Retinal pigment epithelial cell (primary cell): ENCODE data around the gene PRTFDC1.

Experiments
- DNase-seq: peaks from one replicate; pipeline ENCODE4 v3.0.0-alpha.2; 2010; ENCODE audit warnings: low read depth
- H3K4me3 ChIP-seq: 2 replicates; pipeline ENCODE4 v1.5.1; 2011; ENCODE audit warnings: mild to moderate bottlenecking, low read length, control low read depth, moderate library complexity
- CTCF ChIP-seq: conservative IDR thresholded peaks from 2 replicates; pipeline ENCODE4 v1.5.1; 2011; ENCODE audit warnings: low read depth, low read length, control low read depth, inconsistent platforms

PRTFDC1 gene

DNA sequence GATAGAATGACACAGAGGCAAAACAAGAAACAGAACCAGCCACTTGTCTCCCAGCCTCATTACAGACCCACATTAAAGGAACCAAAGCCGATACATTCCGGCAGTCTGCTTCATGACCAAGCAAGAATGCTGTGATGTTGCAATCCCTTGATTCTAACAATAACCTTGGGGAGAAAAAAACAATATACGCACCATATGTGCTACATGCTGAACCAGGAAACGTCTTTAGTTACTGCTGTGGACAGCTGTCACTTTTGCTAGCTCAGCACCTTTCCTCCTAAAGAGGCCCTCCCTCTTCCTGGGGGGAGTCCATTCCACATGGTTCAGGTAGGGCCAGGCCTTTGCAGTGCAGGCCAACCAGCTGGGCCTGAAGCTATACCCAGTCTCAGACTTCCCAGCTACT lies 79.1 kb downstream of the PRTFDC1 start:
- TF ChIP-seq CTCF = no peak
- DNase-seq = peak; percentile 87
- H3K4me3 ChIP-seq = no peak overlapping the region

GRCh38 chr10:24872790-24873182 lies 79.6 kb downstream of the PRTFDC1 start:
- no peak for TF ChIP-seq CTCF
- H3K4me3 ChIP-seq = no peak overlapping the region
- DNase-seq = no peak

DNA sequence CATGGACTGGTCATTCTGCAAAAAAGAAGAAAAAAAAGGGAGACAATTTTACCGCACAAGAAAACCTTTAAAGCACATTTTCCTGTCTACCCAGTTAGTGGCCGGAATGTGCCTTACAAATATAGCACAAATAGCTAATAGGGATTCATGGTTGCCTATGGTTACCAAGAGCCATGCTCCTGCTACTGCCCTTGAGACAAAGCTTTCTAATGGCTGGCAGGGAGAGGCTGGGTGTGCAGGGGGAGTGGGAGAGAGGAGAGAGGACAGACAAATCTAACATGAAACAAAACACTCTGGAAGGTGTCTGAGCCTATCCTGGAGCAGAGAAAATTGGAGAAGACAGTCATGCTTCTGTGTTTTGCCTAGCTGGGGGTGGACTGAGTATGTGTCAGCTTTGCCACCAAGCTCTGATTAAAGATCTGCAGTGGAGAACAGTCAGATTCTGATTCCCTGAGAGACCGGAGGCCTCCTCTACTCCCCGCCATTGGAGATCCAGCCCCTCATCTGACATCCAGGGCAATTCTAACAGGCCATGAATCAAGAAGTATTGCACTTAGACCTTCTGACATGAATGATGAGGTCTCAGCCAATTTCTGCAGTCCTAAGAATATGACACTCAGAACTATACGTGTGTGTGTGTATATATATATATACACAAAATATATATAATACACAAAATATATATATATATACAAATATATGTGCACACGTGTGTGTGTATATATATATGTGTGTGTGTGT lies 80.2 kb downstream of the PRTFDC1 start:
- H3K4me3 ChIP-seq = peak overlapping the region; percentile 26
- DNase-seq = no peak
- peak; percentile 11 for TF ChIP-seq CTCF

DNA sequence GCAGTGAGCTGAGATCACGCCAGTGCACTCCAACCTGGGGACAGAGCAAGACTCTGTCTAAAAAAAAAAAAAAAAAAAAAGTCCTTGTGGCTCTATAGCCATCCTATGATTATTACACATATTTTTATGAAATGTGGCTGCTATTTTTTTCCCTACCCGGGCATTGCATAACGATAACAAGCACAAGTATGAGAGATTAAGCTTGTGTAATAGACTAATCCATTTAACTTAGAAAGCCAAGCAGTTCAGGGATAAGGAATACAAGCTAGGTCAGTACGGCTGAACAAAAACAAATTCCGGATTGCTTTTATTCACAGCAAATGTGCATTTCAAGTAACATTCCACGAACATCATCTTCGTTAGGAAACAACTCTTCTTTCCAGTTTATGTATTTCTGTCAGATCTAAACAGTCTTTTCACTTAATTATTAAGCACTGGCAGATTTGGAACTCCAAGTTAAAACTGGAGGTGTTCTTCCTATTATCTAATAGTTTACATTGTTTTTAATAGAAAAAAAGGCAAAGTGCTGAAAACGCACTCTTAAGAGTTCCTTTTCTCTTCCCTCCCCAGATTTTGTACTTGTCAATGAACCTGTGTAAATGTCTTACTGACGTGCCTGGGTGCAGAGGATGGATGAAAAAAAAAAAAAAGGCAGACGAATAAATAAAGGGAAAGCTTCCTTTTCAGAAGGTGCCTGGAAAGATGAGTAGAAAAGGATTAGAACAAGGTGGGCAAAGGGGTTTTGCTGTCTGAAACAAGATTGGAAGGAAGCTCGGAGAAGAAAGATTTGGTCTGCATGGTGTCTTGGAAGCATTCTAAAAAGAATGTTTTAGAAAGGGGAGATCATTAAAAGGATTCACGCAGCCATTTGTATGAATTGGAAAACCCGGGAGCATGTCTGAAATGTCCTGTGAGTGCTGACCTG lies 81.1 kb downstream of the PRTFDC1 start:
- TF ChIP-seq CTCF = no peak
- H3K4me3 ChIP-seq = peak overlapping the region; percentile 26
- peak; percentile 90 for DNase-seq

DNA sequence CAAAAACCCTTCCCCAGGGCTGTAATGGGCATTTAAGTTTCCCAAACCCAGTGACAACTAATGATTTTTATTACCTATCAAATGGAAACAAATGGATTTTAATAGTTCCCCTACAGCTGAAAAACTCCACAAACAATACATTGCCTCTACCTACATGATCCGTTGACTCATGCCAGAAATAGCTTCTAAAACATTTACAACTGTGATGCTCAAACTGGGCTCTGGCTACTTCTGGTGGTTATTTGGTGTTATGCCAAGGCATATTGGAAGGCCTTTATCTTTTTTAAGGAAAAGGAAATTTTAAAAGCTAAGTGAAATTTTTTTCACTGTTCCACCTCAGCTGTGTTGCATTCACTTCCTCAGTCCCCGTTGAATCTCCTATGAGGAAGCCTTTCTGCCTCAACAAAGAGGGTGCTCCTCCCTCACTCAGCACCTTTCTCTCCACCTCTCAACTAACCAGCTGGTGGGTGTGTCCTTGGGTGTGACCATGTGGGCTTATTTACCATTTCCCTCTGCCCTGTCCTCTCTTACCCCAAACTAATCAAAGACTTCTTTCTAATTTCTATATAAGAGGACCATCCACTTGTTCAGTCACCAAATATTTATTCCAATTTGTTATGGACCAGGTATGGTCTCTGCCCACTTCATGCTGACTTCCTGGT lies 82.9 kb downstream of the PRTFDC1 start:
- H3K4me3 ChIP-seq = no peak overlapping the region
- DNase-seq = no peak
- no peak for TF ChIP-seq CTCF

DNA sequence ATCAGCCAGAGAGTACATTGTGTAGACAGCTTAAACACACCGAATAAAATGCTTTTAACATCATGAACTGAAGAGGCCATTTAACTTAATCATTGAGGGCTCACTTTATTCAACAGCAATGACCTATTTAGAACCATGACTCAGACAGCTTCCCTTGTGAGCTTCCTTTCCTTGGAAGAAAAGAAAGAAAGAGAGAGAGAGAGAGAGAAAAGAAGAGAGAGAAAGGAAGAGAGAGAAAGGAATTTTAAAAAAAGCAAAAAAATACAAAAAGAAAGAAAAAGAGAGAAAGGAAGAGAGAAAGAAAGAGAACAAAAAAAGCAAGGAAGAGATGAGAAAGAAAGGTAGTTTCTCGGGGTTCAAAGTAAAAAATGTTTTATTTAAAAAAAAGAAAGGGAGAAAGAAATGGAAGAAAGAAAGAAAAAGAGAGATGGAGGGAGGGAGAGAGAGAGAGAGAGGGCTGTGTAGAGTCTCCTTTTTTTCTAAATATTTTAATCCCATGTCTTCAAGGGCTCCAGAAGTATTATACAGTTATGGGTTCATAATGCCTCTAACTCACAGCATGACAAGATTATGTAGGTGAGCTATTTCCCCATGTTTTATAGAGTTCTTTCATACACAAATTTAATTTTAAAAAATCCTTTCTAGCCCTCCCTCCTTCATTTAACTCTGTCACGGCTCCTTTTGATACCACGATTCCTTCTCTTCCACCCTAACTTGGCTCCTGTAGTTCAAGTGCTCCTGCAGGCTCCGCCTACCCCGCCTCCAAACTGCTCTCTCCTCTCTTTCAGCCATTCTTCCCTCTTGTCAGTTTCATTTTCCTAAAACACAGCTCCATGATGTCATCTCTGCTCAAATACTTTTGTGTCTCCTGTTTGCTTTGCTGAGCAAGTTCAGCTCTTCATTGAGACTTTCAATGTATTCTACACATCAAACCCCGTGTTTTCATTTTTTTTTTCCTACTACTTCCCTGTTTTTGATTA lies 85.5 kb downstream of the PRTFDC1 start:
- no peak overlapping the region for H3K4me3 ChIP-seq
- DNase-seq = no peak
- TF ChIP-seq CTCF = no peak
